Measurements from ENCODE around the gene COG5. TPM values are rescaled to one million over a fixed set of nuclear protein-coding genes. Genes with fewer than 3 reads are reported as not detected.

COG5 gene
- 10 to 100 TPM; 52.0 to 62.8 TPM for total RNA-seq

DNA sequence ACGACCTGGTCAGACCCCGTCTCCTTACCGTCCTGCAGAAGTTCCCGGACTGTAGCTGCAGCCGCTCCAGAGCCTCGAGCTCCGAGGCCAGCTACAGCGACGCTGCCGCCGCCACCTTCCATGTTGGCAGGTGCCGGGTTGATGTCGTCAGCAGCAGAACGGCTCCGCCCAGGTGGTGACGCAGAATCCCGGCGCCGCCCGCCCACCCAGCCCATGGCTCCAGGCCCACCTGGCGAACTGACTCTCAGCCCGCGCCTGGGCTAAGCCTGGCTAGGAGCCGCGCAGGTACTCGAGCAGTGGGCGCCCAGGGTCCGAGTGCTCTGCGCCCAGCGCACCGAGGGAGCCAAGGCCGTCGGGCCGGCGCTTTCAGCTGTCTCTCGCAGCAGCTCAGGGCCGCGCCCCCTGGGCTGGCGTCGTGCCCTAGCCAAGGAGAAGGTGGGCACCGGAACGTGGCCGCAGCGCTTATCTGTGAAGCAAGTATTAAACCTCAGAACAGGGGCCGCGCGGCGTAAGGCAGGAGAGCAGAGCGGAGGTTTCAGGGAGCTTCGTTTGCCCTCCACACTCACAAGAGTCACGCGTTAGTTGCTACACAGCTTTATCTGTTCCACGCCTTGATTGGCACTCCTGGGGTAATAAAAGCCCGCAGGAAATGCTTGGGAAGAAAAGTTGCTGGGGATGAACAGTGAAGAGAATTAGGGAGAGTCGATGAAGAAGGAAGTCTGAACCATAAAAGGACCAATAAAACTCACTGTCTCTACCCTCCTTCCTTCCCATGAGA, at the start of gene COG5, which contains the start of gene DUS4L:
TSS of gene COG5 (minus strand) at position 146 of the 778 bp plus-strand sequence. CDS start at position 122, 24 bp downstream.
TSS of gene DUS4L (plus strand) at position 197 of the 778 bp plus-strand sequence. CDS start 3,100 bp downstream, outside the sequence.
- H3K27ac Mint-ChIP-seq, result peak within 1 kb of the TSS; percentile 92
- intact Hi-C loops (cut with micrococcal nuclease), result loop anchor here (1.0 to 5.0 kb wide), 9 partner anchors 16 to 963 kb away; partner anchors contain the start of genes BCAP29, DLD and PNPLA8

DNA sequence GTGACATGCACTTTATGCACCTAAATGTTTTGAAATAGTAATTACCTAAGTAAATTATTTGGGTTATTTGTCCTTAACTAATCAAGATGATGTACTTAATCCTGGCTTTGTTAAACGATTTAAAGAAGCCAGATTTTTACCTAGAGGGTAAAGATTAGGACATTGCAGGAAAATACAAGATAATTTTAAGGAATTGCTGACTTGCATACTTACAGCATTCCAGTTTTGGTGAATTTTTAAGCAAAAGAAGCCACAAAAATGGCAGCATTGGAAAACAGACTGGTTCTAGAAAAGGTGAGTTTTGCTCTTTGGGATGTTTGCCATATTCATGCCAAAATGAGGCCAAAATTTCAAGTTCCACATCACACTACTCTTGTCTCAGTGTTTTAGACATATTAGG, 49.7 kb upstream of the COG5 start:
- CTCF ChIA-PET, result no interaction called here
- DNase-seq, result no peak
- no peaks in the 10 kb centered on the region for H3K27me3 Mint-ChIP-seq (ENCODE audit: low read depth)
- intact Hi-C loops (cut with micrococcal nuclease), result no loop called here
- no peaks in the 10 kb centered on the region for H3K4me1 Mint-ChIP-seq (ENCODE audit: low read depth)
- no peaks in the 10 kb centered on the region for H3K9me3 Mint-ChIP-seq
- no peak overlapping the region for H3K27ac Mint-ChIP-seq
- no peak overlapping the region for H3K4me3 Mint-ChIP-seq
- H3K36me3 Mint-ChIP-seq (ENCODE audit: low read depth), result peaks cover 11% of the 10 kb centered on the region

More for the DNA sequence above, at the start of gene COG5, which contains the start of gene DUS4L:
- Mint-ChIP-seq H3K27me3 (ENCODE audit: low read depth) (no peaks in the 10 kb centered on the region), H3K9me3 (no peaks in the 10 kb centered on the region), H3K4me1 (ENCODE audit: low read depth) (peaks cover 61% of the 10 kb centered on the region), H3K4me3 (peak within 1 kb of the TSS; percentile 82), H3K36me3 (ENCODE audit: low read depth) (peaks cover 15% of the 10 kb centered on the region)
- CTCF ChIA-PET, result interaction anchor here (0.5 to 1.4 kb wide), 3 partner anchors 81 to 555 kb away, joined by 3 to 4 read pairs (median 4); no protein-coding TSS in a partner anchor
- DNase-seq, result peak; percentile 87

DNA sequence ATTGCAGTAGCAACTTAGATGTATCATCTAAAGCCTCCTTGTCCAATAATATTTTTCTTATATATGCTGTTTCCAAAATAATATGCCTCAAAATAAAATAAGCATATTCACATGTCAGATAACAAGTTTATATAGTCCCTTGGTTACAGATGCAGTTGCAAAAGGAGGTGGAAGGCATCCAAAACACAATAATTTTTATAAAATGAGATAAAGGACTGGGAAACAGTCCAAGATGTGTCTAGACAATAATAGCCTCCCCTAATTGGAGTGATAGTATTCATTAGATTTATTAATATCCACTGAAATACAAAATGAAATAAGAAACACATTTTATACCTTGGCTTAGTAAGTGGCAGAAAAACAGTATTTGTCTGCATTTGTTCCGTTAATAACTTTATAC, 46.6 kb upstream of the COG5 start:
- Mint-ChIP-seq H3K9me3 (no peaks in the 10 kb centered on the region), H3K4me1 (ENCODE audit: low read depth) (no peaks in the 10 kb centered on the region), H3K27me3 (ENCODE audit: low read depth) (no peaks in the 10 kb centered on the region), H3K4me3 (no peak overlapping the region), H3K36me3 (ENCODE audit: low read depth) (peaks cover 10% of the 10 kb centered on the region), H3K27ac (no peak overlapping the region)
- no peak for DNase-seq
- intact Hi-C loops (cut with micrococcal nuclease), result no loop called here
- CTCF ChIA-PET, result no interaction called here

DNA sequence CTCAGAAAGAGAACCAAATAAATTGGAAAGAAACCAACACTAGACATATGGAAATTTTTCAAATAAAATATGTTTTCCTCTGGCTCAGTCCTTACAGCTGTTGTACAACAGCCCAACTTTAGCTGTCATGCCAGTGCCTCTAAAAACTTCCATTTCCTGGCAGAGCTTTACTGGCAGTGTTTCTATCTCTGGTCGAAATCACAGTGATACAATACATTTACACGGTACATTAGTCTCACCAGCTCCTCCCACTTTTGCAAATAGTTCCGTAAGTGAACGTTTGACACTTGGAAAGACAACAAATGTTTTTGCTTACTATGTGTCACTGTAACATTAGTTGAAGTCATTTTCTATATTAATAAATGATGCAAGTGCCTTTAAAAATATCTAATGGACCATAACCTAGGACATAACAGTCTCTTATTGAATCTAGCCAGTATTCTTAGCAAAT, 46.1 kb upstream of the COG5 start:
- H3K4me1 Mint-ChIP-seq (ENCODE audit: low read depth), result no peaks in the 10 kb centered on the region
- peaks cover 10% of the 10 kb centered on the region for H3K36me3 Mint-ChIP-seq (ENCODE audit: low read depth)
- no peaks in the 10 kb centered on the region for H3K9me3 Mint-ChIP-seq
- H3K27me3 Mint-ChIP-seq (ENCODE audit: low read depth), result no peaks in the 10 kb centered on the region
- H3K4me3 Mint-ChIP-seq, result no peak overlapping the region
- no peak overlapping the region for H3K27ac Mint-ChIP-seq
- DNase-seq, result no peak
- intact Hi-C loops (cut with micrococcal nuclease), result no loop called here
- CTCF ChIA-PET, result interaction anchor here (0.7 kb wide), 1 partner anchor 146 kb away, joined by 3 read pairs; no protein-coding TSS in a partner anchor

DNA sequence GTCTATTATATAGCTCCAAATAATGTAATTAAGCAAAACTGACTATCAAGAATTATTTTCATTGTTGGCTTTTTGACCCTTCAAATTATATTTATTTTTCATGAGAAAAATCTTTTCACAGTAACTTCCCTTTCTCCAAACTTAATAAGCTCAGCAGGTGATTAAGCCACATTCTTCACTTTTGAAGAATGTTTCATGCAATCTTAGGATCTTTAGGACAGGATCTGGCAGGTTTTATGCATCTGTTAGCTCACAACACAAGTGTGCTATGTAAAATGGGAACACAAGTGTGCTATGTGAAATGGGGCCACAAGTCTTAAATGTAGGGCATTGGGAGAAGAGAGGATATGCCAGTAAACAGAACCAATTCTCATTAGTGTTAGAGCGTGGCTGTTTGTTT, 42.6 kb upstream of the COG5 start:
- H3K4me3 Mint-ChIP-seq, result no peak overlapping the region
- CTCF ChIA-PET, result interaction anchor here (0.6 to 0.8 kb wide), 3 partner anchors 13 to 240 kb away, joined by 3 to 6 read pairs (median 3); no protein-coding TSS in a partner anchor
- intact Hi-C loops (cut with micrococcal nuclease), result no loop called here
- H3K27me3 Mint-ChIP-seq (ENCODE audit: low read depth), result no peaks in the 10 kb centered on the region
- H3K4me1 Mint-ChIP-seq (ENCODE audit: low read depth), result no peaks in the 10 kb centered on the region
- DNase-seq, result no peak
- no peaks in the 10 kb centered on the region for H3K9me3 Mint-ChIP-seq
- no peak overlapping the region for H3K27ac Mint-ChIP-seq
- H3K36me3 Mint-ChIP-seq (ENCODE audit: low read depth), result peaks cover 2% of the 10 kb centered on the region

DNA sequence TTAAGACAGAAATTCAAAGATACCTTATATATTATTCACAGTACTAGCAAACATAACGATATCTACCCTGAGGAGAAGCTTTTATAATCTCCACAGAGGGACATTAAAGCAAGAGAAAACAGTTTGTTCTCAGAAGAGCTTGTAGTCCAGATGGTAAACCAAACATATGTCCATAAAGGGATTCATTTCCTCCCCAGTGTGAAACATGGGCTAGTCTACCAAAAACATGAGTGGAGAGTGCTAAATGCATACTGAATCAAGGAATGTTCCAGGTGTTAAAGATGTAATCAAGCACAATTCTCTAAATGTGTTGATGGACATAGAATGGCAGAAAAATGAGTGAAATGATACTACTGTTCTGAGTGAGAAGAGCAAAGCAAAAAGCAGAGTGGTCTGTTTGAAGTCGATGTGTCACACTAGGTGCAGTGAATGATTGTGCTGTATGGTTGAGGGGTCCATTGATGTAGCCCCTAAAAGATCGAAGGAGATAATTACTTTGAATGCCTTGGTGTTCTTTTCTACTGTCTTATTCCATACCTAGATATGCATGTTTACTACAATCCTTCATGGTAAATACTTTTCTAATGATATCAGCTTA, 41.6 kb upstream of the COG5 start:
- Mint-ChIP-seq H3K27ac (no peak overlapping the region), H3K27me3 (ENCODE audit: low read depth) (no peaks in the 10 kb centered on the region), H3K9me3 (no peaks in the 10 kb centered on the region), H3K4me1 (ENCODE audit: low read depth) (no peaks in the 10 kb centered on the region), H3K4me3 (no peak overlapping the region), H3K36me3 (ENCODE audit: low read depth) (peaks cover 6% of the 10 kb centered on the region)
- CTCF ChIA-PET, result no interaction called here
- intact Hi-C loops (cut with micrococcal nuclease), result no loop called here
- DNase-seq, result no peak

DNA sequence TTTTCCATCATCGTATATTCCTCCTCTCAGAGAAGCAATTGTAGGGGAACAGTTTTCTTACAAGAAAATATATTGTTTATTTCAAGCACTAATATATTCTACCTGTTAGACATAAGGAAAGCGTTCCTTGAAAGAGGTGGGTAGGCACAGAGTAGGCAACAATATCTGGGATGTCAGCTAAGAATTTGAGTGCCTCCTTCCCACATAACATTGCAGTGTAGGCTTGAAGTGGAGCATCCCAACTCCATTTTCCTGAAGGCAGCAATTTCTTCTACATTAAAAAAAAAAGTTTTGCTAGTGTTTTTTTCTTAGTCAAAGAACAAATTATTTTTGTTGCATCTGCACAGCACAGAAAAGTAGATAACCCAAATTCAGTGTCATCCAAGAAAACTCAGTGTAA, 37.1 kb upstream of the COG5 start:
- no peaks in the 10 kb centered on the region for H3K9me3 Mint-ChIP-seq
- no peak overlapping the region for H3K27ac Mint-ChIP-seq
- DNase-seq, result no peak
- no peaks in the 10 kb centered on the region for H3K4me1 Mint-ChIP-seq (ENCODE audit: low read depth)
- no peak overlapping the region for H3K4me3 Mint-ChIP-seq
- CTCF ChIA-PET, result no interaction called here
- peaks cover 9% of the 10 kb centered on the region for H3K36me3 Mint-ChIP-seq (ENCODE audit: low read depth)
- intact Hi-C loops (cut with micrococcal nuclease), result no loop called here
- H3K27me3 Mint-ChIP-seq (ENCODE audit: low read depth), result no peaks in the 10 kb centered on the region

DNA sequence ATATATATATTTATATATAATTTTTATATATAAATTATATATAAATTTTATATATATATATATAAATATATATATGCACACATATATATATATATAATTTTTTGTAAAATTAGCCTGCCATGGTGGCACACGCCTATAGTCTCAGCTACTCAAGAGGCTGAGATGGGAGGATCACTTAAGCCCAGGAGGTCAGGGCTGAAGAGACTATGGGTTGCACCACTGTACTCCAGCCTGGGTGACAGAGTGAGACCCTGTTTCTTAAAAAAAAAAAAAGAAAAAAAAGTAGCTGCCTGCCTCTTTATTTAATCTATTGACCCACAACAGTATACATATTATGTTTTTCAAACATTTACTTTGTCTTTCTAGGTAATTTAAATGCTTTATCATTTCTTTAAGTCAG, 35.5 kb upstream of the COG5 start:
- H3K36me3 Mint-ChIP-seq (ENCODE audit: low read depth), result peaks cover 13% of the 10 kb centered on the region
- no peak overlapping the region for H3K4me3 Mint-ChIP-seq
- no peak overlapping the region for H3K27ac Mint-ChIP-seq
- no peaks in the 10 kb centered on the region for H3K27me3 Mint-ChIP-seq (ENCODE audit: low read depth)
- intact Hi-C loops (cut with micrococcal nuclease), result no loop called here
- H3K9me3 Mint-ChIP-seq, result no peaks in the 10 kb centered on the region
- H3K4me1 Mint-ChIP-seq (ENCODE audit: low read depth), result no peaks in the 10 kb centered on the region
- CTCF ChIA-PET, result no interaction called here
- no peak for DNase-seq

DNA sequence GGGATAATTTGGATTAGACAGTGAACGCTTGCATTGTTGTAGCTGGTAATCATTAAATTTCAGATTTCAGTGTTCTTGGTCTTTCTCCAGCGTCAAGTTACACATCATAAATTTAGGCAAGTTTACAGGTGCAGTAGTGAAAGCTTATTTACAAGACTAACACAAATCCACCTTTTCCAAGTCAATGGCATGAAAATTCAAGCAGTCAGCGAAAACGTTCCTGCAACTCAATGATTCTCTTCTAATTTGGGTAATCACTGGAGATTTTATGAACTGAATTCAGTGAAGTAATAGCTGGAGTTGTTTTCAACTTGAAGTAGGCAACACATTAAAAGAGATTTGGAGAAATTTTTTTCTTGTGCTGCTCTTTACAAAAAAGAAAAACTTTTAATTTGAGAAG, 34.2 kb upstream of the COG5 start:
- DNase-seq, result no peak
- H3K4me3 Mint-ChIP-seq, result no peak overlapping the region
- H3K27me3 Mint-ChIP-seq (ENCODE audit: low read depth), result no peaks in the 10 kb centered on the region
- no peak overlapping the region for H3K27ac Mint-ChIP-seq
- no peaks in the 10 kb centered on the region for H3K4me1 Mint-ChIP-seq (ENCODE audit: low read depth)
- intact Hi-C loops (cut with micrococcal nuclease), result no loop called here
- H3K36me3 Mint-ChIP-seq (ENCODE audit: low read depth), result peaks cover 11% of the 10 kb centered on the region
- CTCF ChIA-PET, result no interaction called here
- H3K9me3 Mint-ChIP-seq, result no peaks in the 10 kb centered on the region

DNA sequence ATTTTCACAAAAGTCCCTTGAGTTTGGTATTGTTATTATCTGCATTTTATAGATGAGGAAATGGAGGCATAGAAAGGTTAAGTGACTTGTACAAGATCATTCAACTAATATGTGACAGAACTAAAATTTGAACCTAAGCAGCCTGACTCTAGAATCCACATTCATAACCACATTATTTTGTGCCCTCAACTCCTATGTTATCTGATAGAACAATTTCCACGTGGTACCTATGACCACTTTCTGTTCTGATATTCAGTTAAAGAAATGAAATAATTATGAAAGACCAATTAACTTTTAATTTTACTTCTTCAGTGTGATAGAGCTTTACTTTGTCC, 33.8 kb upstream of the COG5 start:
- no peak overlapping the region for H3K4me3 Mint-ChIP-seq
- no peaks in the 10 kb centered on the region for H3K4me1 Mint-ChIP-seq (ENCODE audit: low read depth)
- no peaks in the 10 kb centered on the region for H3K27me3 Mint-ChIP-seq (ENCODE audit: low read depth)
- no peak for DNase-seq
- no peak overlapping the region for H3K27ac Mint-ChIP-seq
- H3K9me3 Mint-ChIP-seq, result no peaks in the 10 kb centered on the region
- CTCF ChIA-PET, result no interaction called here
- peaks cover 11% of the 10 kb centered on the region for H3K36me3 Mint-ChIP-seq (ENCODE audit: low read depth)
- intact Hi-C loops (cut with micrococcal nuclease), result no loop called here

DNA sequence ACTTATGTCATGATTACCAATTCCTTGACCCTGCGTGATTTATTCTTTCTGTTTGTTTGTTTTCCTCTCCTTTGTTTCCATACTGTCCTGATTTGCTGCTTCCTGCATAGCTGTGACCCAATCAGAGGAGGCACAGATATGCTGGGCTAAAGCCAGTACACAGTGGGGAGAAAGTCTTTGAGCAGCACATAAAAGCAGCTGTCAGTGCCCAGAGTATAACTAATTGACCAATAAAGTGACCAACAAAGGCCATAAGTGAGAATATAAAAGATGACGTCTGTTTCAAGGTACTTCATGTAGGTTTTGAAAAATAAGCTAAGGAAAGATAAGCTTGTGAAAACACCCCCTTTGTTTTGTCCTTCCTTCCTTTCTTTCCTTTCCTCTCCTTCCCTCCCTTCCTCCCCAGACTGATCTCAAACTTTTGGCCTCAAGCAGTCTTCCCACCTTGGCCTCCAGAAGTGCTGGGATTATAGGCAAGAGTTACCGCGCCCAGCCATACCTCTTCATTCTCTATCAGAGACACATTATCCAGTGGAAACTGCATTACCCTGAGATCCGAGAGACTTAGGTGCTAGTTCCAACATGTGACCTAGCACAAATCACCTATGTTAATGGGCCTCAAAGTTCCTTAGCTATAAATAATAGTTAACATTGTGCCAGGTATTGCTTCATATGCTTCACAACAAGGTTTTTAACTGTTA, 33.3 kb upstream of the COG5 start:
- CTCF ChIA-PET, result no interaction called here
- no peaks in the 10 kb centered on the region for H3K4me1 Mint-ChIP-seq (ENCODE audit: low read depth)

DNA sequence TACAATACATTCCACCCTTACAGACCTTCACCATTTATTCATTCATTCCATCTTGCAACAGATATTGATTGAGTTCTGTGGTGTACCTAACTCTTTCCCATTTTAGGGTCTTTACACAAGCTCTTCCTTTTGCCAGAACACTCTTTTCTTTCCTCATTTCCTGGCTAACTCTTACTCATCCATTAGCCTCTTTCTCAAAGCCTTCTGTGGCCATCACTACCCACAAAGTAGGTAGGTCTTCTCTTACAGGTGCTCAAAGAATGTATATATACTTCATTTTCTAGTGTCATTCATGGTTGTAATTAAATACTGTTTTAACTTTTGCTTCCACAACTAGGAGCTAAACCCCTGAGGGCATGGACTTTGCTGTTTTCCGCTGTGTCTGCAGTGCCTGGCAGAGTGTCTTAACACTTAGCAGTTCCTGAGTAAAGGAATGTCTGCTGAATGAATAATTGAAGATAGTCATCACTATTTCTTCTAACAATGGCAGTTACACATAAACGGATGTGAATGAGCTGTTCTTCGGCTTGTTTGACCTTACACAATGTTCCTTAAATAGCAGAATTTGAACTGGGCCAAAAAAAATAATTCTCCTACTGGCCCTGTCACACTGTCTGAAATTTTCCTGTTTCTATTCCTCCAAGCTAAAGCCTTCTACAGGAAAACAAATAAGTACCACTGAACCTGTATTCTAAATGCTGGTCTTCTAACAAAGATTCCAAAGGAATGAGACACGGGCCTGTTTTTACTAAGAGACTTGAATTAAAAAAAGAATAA, 31.4 kb upstream of the COG5 start:
- DNase-seq, result no peak
- CTCF ChIA-PET, result no interaction called here
- Mint-ChIP-seq H3K4me3 (no peak overlapping the region), H3K9me3 (no peaks in the 10 kb centered on the region), H3K4me1 (ENCODE audit: low read depth) (no peaks in the 10 kb centered on the region), H3K27ac (no peak overlapping the region), H3K36me3 (ENCODE audit: low read depth) (peaks cover 6% of the 10 kb centered on the region), H3K27me3 (ENCODE audit: low read depth) (no peaks in the 10 kb centered on the region)
- intact Hi-C loops (cut with micrococcal nuclease), result no loop called here

More for the DNA sequence above, 33.3 kb upstream of the COG5 start:
- H3K27me3 Mint-ChIP-seq (ENCODE audit: low read depth), result no peaks in the 10 kb centered on the region
- DNase-seq, result no peak
- no peak overlapping the region for H3K27ac Mint-ChIP-seq
- no peaks in the 10 kb centered on the region for H3K9me3 Mint-ChIP-seq
- intact Hi-C loops (cut with micrococcal nuclease), result no loop called here
- no peak overlapping the region for H3K4me3 Mint-ChIP-seq
- peaks cover 11% of the 10 kb centered on the region for H3K36me3 Mint-ChIP-seq (ENCODE audit: low read depth)

Data from activated naive CD4-positive, alpha-beta T cell treated with anti-CD3 and anti-CD28 coated beads for 36 hours (primary cell).